Measurements from ENCODE around the gene ELMO2. TPM values are rescaled to one million over a fixed set of nuclear protein-coding genes. Genes with fewer than 3 reads are reported as not detected.

Gene ELMO2
- total RNA-seq, 1 donor from 2014 or later, result 63.2 TPM

DNA sequence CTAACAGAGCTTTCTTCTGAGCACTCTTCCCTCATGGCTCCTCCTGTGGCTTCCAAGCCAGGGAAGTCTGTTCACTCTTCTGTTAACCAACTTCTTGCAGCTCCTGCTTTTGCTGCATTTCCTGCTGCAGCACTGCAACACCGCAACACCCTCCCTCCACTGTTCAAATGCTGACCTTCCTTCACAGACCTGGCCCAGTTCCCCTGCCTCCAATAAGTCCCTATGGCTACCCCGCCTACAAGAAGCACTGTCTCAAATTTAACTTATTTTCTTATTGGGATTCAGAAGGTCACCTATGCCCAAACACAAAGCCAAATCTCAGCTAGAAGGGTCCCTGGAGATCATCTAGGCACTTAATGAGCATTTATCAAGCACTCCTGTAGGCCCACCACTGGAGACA, 44.6 kb downstream of the ELMO2 start:
- Mint-ChIP-seq H3K4me3 (ENCODE audit: low read depth) (peak overlapping the region; percentile 11), H3K36me3 (ENCODE audit: low read depth) (peaks cover 55% of the 10 kb centered on the region), H3K27me3 (ENCODE audit: low read depth) (no peaks in the 10 kb centered on the region), H3K9me3 (no peaks in the 10 kb centered on the region), H3K27ac (peak overlapping the region; percentile 62), H3K4me1 (ENCODE audit: low read depth) (peaks cover 38% of the 10 kb centered on the region)
- no peak for DNase-seq (ENCODE audit: low spot score)
- intact Hi-C loops (cut with micrococcal nuclease), result loop anchor here (5.0 kb wide), 1 partner anchor 325 kb away; the partner anchor contains the start of gene TP53RK

DNA sequence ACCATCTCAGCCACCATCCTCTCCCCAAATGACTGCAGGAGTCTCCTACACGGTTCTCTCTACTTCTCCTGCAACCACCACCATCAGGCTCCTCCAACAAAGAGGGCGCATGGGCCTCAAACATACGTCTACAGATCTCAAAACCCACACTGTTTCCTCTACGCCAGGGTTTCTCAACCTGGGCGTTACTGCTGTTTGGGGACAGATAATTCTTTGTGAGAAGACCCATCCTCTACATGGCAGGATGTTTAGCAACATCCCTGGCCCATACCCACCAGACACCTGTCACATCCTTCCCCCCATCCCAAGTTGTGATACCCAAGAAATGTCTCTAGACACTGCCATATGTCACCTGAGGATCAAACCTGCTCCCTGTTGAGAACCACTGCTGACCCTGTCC, 45.0 kb downstream of the ELMO2 start:
- H3K27me3 Mint-ChIP-seq (ENCODE audit: low read depth), result no peaks in the 10 kb centered on the region
- peak overlapping the region; percentile 62 for H3K27ac Mint-ChIP-seq
- no peak for DNase-seq (ENCODE audit: low spot score)
- peak overlapping the region; percentile 11 for H3K4me3 Mint-ChIP-seq (ENCODE audit: low read depth)
- no peaks in the 10 kb centered on the region for H3K9me3 Mint-ChIP-seq
- peaks cover 51% of the 10 kb centered on the region for H3K36me3 Mint-ChIP-seq (ENCODE audit: low read depth)
- intact Hi-C loops (cut with micrococcal nuclease), result loop anchor here (5.0 kb wide), 1 partner anchor 326 kb away; the partner anchor contains the start of gene TP53RK
- peaks cover 38% of the 10 kb centered on the region for H3K4me1 Mint-ChIP-seq (ENCODE audit: low read depth)

DNA sequence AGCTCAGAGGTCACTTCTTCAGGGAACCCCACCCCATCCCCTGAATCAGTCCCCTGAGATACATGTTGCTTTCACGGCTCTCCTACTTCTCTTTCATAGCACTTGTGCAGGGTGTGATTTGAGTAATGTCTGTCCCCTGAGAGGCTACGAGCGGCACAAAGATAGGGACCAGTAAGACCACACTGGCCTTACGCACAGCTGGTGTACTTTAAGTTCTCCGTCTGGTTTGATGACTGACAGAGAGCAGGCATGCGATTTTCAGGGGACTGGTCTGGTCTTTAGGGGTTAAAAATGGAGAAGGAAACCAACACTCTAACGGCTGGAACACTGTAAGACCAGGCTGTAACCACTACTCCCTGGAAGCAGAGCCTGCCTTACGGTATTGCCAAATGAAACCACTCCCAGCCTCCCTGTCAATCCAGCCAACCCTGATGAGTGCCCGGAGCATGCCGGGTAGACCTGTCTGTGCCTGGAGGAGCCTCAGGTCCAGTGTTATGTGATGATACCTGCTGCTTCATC, 47.1 kb downstream of the ELMO2 start:
- Mint-ChIP-seq H3K27ac (no peak overlapping the region), H3K4me3 (ENCODE audit: low read depth) (no peak overlapping the region), H3K9me3 (no peaks in the 10 kb centered on the region), H3K4me1 (ENCODE audit: low read depth) (peaks cover 34% of the 10 kb centered on the region), H3K27me3 (ENCODE audit: low read depth) (no peaks in the 10 kb centered on the region), H3K36me3 (ENCODE audit: low read depth) (peaks cover 39% of the 10 kb centered on the region)
- no peak for DNase-seq (ENCODE audit: low spot score)
- intact Hi-C loops (cut with micrococcal nuclease), result no loop called here

DNA sequence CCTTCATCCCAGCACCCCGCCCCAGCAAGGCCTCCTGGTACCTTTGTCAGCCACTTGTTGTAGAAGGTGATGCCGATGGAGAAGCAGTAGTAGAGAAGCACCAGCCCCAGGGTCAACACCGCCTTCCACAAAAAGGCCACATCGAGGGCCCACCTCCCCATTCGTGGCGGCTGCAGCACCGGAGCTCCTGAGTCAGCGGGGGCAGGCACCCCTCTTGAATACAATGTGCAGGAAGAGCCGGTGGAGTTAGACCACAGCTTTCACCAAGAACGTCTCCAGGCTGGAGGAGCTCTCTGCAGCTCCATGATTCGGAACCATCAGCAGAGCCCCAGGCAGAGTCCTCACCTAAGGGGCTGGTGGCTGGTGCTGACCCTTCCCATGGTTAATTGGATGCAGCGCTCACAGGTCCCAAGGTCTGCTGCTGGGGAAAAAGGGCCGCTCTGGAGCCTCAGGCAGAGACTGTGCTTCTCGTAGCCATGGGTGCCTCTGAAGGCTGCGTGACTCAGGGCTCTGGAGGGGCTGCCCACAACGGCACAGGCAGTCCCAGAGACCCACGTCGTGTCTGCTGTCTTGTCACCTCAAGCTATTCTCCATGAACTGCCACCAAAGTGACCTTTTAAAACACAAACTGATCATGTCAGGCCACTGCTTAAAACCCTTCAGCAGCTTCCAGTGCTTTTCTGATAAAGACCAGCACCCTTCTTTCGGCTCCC, 47.9 kb downstream of the ELMO2 start:
- Mint-ChIP-seq H3K27ac (no peak overlapping the region), H3K36me3 (ENCODE audit: low read depth) (peaks cover 37% of the 10 kb centered on the region), H3K27me3 (ENCODE audit: low read depth) (no peaks in the 10 kb centered on the region), H3K4me1 (ENCODE audit: low read depth) (peaks cover 31% of the 10 kb centered on the region), H3K4me3 (ENCODE audit: low read depth) (no peak overlapping the region), H3K9me3 (no peaks in the 10 kb centered on the region)
- DNase-seq (ENCODE audit: low spot score), result no peak
- intact Hi-C loops (cut with micrococcal nuclease), result no loop called here

DNA sequence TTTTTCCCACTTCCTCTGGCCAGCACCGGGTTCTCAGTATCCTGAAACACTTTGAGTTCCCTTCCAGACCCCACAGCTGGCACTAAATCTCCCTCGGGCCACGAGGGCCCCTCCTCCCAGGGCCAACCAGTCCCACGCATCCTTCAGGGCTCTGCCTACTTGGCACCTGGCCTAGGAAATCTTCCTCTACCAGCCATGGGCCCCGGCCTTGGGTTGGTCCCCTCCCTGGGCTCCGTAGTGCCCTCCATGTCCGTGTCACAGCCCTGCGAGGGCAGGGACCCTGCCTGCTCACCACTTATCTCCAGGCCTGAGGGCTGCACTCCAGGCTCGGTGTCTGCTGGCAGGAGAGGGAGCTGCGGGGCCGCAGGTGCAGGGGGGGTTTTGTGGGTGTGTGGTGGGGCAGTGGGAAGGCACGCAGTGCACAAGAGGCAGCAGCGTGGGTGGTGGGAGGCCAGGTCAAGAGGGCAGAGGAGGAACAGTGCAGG, 49.3 kb downstream of the ELMO2 start:
- Mint-ChIP-seq H3K36me3 (ENCODE audit: low read depth) (peaks cover 31% of the 10 kb centered on the region), H3K27ac (no peak overlapping the region), H3K4me1 (ENCODE audit: low read depth) (peaks cover 17% of the 10 kb centered on the region), H3K9me3 (no peaks in the 10 kb centered on the region), H3K4me3 (ENCODE audit: low read depth) (no peak overlapping the region), H3K27me3 (ENCODE audit: low read depth) (no peaks in the 10 kb centered on the region)
- intact Hi-C loops (cut with micrococcal nuclease), result no loop called here
- no peak for DNase-seq (ENCODE audit: low spot score)

DNA sequence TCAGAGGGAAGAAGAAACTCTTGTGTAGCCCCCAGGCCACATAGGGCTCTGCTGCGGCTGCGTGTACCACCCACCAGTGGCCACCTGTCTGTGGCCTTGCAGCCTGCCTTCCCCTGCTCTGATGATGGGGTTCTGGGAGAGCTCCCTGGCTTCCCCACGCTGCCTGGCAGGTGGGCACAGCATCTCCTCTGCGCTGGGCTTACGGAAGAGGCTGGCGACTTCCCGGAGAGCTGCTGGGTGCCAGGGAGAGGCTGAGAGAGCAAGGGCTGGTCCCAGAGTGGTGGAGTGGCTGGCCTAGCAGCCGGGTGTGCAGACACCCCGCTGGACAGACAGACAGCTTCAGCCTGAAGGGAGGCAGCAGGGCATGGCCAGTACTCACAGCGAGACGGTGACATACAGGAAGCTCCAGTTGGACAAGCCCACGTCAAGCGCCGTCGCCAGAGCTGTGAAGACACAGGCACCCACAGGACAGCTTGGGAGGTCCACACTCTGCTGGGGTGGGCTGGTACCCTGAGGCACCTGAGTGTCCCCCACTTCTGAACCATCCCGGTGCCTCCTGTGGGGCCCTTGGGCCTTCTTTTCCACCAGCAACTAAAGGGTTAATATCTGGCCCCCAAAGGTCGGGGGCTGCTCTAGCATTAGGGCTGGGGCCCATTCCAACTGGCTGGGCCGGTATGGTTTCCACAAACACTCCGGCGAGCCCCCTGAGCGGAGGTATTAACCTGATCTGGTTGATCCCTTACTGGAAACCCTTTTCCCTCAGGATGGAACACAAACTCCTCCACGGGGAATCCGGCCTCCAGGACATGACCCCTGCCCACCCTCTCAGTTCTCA, 50.0 kb downstream of the ELMO2 start:
- DNase-seq (ENCODE audit: low spot score), result no peak
- no peaks in the 10 kb centered on the region for H3K9me3 Mint-ChIP-seq
- no peak overlapping the region for H3K27ac Mint-ChIP-seq
- no peaks in the 10 kb centered on the region for H3K27me3 Mint-ChIP-seq (ENCODE audit: low read depth)
- intact Hi-C loops (cut with micrococcal nuclease), result no loop called here
- peaks cover 11% of the 10 kb centered on the region for H3K4me1 Mint-ChIP-seq (ENCODE audit: low read depth)
- H3K4me3 Mint-ChIP-seq (ENCODE audit: low read depth), result no peak overlapping the region
- peaks cover 25% of the 10 kb centered on the region for H3K36me3 Mint-ChIP-seq (ENCODE audit: low read depth)

DNA sequence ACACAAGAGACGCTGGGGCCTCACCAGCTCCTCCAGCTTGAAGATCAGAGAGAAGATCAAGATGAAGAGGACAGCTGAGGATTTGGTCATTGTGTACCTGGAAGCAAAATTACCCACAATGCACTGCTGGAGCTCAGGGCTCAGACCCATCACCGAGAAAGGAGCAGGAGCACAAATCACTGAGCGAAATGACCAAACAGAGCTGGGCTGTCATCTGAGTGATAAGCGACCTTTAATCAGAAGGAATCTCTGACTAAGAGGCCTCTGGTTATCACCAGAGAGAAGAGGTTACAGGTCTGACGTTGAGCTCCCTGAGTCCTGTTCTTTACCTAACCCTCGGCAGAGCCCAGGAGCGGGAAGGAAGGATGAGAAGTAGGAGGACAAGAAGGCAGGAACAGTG, 50.6 kb downstream of the ELMO2 start:
- no peak for DNase-seq (ENCODE audit: low spot score)
- no peak overlapping the region for H3K4me3 Mint-ChIP-seq (ENCODE audit: low read depth)
- intact Hi-C loops (cut with micrococcal nuclease), result no loop called here
- H3K9me3 Mint-ChIP-seq, result no peaks in the 10 kb centered on the region
- H3K27ac Mint-ChIP-seq, result peak overlapping the region; percentile 69
- H3K36me3 Mint-ChIP-seq (ENCODE audit: low read depth), result peaks cover 23% of the 10 kb centered on the region
- H3K4me1 Mint-ChIP-seq (ENCODE audit: low read depth), result peaks cover 7% of the 10 kb centered on the region
- H3K27me3 Mint-ChIP-seq (ENCODE audit: low read depth), result no peaks in the 10 kb centered on the region

DNA sequence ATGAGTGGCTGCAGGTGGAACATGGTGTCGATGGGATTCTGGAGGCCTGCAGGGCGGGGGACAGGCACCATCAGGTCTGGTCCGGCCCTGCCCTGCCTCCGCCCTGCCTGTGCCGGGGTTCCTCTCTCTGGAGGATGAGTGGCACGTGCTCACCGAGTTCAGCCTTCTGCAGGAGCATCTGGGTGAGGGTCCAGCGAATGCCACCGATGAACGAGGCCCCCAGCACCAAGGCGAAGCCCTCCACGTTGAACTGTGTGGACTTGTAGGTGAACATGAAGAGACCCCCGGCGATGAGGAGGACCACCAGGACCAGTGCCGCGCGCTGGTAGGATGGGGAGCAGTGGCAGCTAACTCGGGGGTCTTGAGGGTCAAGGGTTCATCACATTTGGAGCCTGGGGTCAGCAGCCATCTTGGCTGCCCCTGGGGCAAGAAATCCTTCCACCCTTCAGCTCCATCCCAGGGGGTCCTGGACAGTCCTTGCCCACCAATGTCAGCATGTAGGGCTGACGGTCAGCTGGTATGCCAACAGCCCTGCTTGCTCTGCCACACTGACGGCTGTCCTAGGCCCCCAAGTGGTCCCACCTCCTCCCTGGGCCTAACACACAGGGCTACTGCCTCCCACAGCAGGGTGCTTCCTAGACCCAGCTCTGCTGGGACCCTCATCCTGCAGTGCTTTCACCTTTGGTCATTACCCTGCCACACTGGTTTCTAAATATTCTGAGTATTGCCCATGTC, 51.3 kb downstream of the ELMO2 start:
- no peak overlapping the region for H3K4me3 Mint-ChIP-seq (ENCODE audit: low read depth)
- H3K27ac Mint-ChIP-seq, result no peak overlapping the region
- no peak for DNase-seq (ENCODE audit: low spot score)
- H3K36me3 Mint-ChIP-seq (ENCODE audit: low read depth), result peaks cover 26% of the 10 kb centered on the region
- peaks cover 12% of the 10 kb centered on the region for H3K4me1 Mint-ChIP-seq (ENCODE audit: low read depth)
- intact Hi-C loops (cut with micrococcal nuclease), result no loop called here
- no peaks in the 10 kb centered on the region for H3K27me3 Mint-ChIP-seq (ENCODE audit: low read depth)
- no peaks in the 10 kb centered on the region for H3K9me3 Mint-ChIP-seq

DNA sequence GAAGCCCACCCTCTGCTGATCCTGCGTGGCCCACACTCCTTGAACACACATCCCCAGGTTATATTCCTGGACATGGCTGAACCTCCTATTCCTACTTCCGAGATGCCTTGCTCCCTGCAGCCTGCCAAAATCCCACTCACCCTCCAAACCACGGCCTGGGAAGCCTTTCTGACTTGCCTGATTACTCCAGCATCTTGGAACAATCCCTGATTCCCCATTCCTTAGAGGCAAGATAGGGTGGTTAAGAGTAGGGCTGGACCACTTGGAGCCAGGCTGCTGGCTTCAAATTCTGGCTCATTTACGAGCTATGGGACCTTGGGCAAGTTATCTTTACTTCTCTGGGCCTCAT, 52.2 kb downstream of the ELMO2 start:
- Mint-ChIP-seq H3K4me1 (ENCODE audit: low read depth) (peaks cover 15% of the 10 kb centered on the region), H3K36me3 (ENCODE audit: low read depth) (peaks cover 21% of the 10 kb centered on the region), H3K9me3 (no peaks in the 10 kb centered on the region), H3K4me3 (ENCODE audit: low read depth) (no peak overlapping the region), H3K27ac (no peak overlapping the region), H3K27me3 (ENCODE audit: low read depth) (no peaks in the 10 kb centered on the region)
- intact Hi-C loops (cut with micrococcal nuclease), result no loop called here
- DNase-seq (ENCODE audit: low spot score), result no peak

DNA sequence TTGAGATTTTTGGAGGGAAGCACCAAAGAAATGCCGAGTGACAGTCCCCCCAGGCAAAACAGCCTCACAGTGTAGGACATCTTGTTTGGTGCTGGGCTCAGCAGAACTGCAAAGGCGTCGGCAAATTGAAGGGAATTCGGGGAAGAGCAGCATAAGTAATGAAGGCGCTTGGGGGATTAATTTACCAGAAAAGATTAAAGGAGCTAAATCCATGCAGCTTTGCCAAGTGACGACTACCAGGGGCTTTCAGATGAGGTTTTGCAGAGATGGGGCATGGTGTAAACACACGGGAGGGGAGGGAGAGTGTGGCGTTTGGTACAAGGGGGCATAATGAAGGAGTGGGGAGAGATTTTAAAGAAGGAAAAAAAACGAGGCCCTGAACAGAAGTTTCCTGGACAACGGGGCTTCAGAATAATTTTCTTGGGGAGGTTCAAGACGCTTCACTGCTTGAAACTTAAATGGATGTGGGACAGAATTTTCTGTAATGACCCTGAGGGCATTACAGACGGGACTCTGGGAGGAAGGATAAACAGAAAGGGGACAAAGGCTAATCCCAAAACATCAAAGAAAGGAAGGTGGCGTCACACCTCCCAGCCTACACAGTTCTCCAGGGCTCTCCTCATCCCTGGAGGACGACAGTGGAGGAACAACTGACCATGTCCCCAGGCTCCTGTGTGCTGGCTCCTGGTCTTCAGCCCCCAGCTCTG, 52.8 kb downstream of the ELMO2 start:
- Mint-ChIP-seq H3K4me1 (ENCODE audit: low read depth) (peaks cover 15% of the 10 kb centered on the region), H3K27ac (no peak overlapping the region), H3K36me3 (ENCODE audit: low read depth) (peaks cover 22% of the 10 kb centered on the region), H3K9me3 (no peaks in the 10 kb centered on the region), H3K4me3 (ENCODE audit: low read depth) (no peak overlapping the region), H3K27me3 (ENCODE audit: low read depth) (no peaks in the 10 kb centered on the region)
- intact Hi-C loops (cut with micrococcal nuclease), result no loop called here
- DNase-seq (ENCODE audit: low spot score), result no peak

DNA sequence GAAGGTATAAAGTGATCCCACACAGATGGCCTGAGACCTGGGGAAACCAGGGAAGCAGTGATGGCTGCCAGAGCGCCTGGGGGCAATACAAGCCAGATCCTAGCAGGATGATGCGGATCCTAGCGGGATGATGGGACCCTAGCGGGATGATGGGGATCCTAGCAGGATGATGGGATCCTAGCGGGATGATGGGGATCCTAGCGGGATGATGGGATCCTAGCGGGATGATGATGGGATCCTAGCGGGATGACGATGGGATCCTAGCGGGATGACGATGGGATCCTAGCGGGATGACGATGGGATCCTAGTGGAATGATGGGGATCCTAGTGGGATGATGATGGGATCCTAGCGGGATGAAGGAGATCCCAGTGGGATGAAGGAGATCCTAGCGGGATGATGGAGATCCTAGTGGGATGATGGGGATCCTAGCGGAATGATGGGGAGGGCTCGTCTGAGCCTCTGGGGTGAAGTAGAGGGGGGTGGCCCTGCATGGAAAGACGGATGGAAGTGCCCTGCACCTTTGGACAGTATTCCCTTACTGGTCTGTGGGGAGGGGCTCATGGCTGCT, 54.0 kb downstream of the ELMO2 start:
- H3K36me3 Mint-ChIP-seq (ENCODE audit: low read depth), result peaks cover 21% of the 10 kb centered on the region
- intact Hi-C loops (cut with micrococcal nuclease), result no loop called here
- H3K9me3 Mint-ChIP-seq, result no peaks in the 10 kb centered on the region
- peaks cover 15% of the 10 kb centered on the region for H3K4me1 Mint-ChIP-seq (ENCODE audit: low read depth)
- H3K27me3 Mint-ChIP-seq (ENCODE audit: low read depth), result no peaks in the 10 kb centered on the region
- no peak overlapping the region for H3K27ac Mint-ChIP-seq
- no peak for DNase-seq (ENCODE audit: low spot score)
- no peak overlapping the region for H3K4me3 Mint-ChIP-seq (ENCODE audit: low read depth)

Measured in activated T-helper 2 cell treated with anti-CD3 and anti-CD28 coated beads, Interferon-gamma antibody, Interleukin-2, Interleukin-4, amounts not matched to agents 10 μg/mL and 5 μg/mL and 100 μg/mL, durations not matched to agents 14 hours and 24 hours and 36 hours (primary cell).